Nephron (organoid): Measurements from ENCODE around the gene ARHGEF28.

Experiments
- H3K27ac Mint-ChIP-seq, 3 experiments: 2 replicates each; pipeline ENCODE4 v1.8.0; 2020; ENCODE audit warnings: mixed read lengths in 3 of 3, mild to moderate bottlenecking in 2 of 3, moderate library complexity in 1 of 3
- H3K27me3 Mint-ChIP-seq: 2 replicates; pipeline ENCODE4 v1.8.0; 2021; ENCODE audit warnings: low read depth, mild to moderate bottlenecking, moderate library complexity, mixed read lengths
- H3K36me3 Mint-ChIP-seq: 2 replicates; pipeline ENCODE4 v1.8.0; 2020; ENCODE audit warnings: low read depth, mixed read lengths
- H3K4me1 Mint-ChIP-seq: 2 replicates; pipeline ENCODE4 v1.8.0; 2020; ENCODE audit warnings: mixed read lengths
- H3K4me3 Mint-ChIP-seq, 3 experiments: 2 replicates each; pipeline ENCODE4 v1.8.0; 2020; ENCODE audit warnings: mild to moderate bottlenecking in 3 of 3, mixed read lengths in 3 of 3, moderate library complexity in 2 of 3
- H3K9me3 Mint-ChIP-seq: 2 replicates; pipeline ENCODE4 v1.8.0; 2020; ENCODE audit warnings: mixed read lengths
- CTCF ChIP-seq, 3 experiments: fragments of 200-600 bp; sonication (generic); IDR thresholded peaks; one replicate each; pipeline ENCODE4 v1.5.0; 2021; ENCODE audit warnings: antibody characterized with exemption in 3 of 3; ENCODE audit not compliant: unreplicated experiment in 3 of 3

The ARHGEF28 gene

GRCh38 chr5:73826301-73827105 is 200.5 kb downstream of the ARHGEF28 start:
- H3K4me3 Mint-ChIP-seq, result no peak overlapping the region
- TF ChIP-seq CTCF (IDR thresholded peaks at IDR 0.05; ENCODE audit: unreplicated experiment in 3 of 3), result no peak
- H3K27ac Mint-ChIP-seq, result no peak overlapping the region
- H3K27me3 Mint-ChIP-seq, result no peaks in the 10 kb centered on the region
- H3K9me3 Mint-ChIP-seq, result no peaks in the 10 kb centered on the region
- peaks cover 4% of the 10 kb centered on the region for H3K4me1 Mint-ChIP-seq
- no peaks in the 10 kb centered on the region for H3K36me3 Mint-ChIP-seq

GRCh38 chr5:73827106-73827450 is 201.1 kb downstream of the ARHGEF28 start:
- Mint-ChIP-seq H3K9me3 (no peaks in the 10 kb centered on the region), H3K4me1 (no peaks in the 10 kb centered on the region), H3K36me3 (no peaks in the 10 kb centered on the region), H3K4me3 (no peak overlapping the region), H3K27me3 (no peaks in the 10 kb centered on the region), H3K27ac (no peak overlapping the region)
- TF ChIP-seq CTCF (IDR thresholded peaks at IDR 0.05; ENCODE audit: unreplicated experiment in 3 of 3), result no peak

- Mint-ChIP-seq H3K27me3 (no peaks in the 10 kb centered on the region), H3K9me3 (no peaks in the 10 kb centered on the region), H3K27ac (no peak overlapping the region), H3K36me3 (peaks cover 9% of the 10 kb centered on the region), H3K4me3 (no peak overlapping the region), H3K4me1 (no peaks in the 10 kb centered on the region)
- no peak for TF ChIP-seq CTCF (IDR thresholded peaks at IDR 0.05; ENCODE audit: unreplicated experiment in 3 of 3)
Observed at GRCh38 chr5:73828465-73828864, 202.5 kb downstream of the ARHGEF28 start.

GRCh38 chr5:73830646-73831045 is 204.7 kb downstream of the ARHGEF28 start:
- Mint-ChIP-seq H3K27me3 (no peaks in the 10 kb centered on the region), H3K4me3 (no peak overlapping the region), H3K4me1 (no peaks in the 10 kb centered on the region), H3K9me3 (peaks cover 2% of the 10 kb centered on the region), H3K27ac (no peak overlapping the region), H3K36me3 (peaks cover 20% of the 10 kb centered on the region)
- TF ChIP-seq CTCF (IDR thresholded peaks at IDR 0.05; ENCODE audit: unreplicated experiment in 3 of 3), result no peak

GRCh38 chr5:73831066-73831465 is 205.1 kb downstream of the ARHGEF28 start:
- Mint-ChIP-seq H3K4me1 (no peaks in the 10 kb centered on the region), H3K27me3 (no peaks in the 10 kb centered on the region), H3K4me3 (no peak overlapping the region), H3K36me3 (peaks cover 24% of the 10 kb centered on the region), H3K9me3 (peaks cover 3% of the 10 kb centered on the region), H3K27ac (no peak overlapping the region)
- no peak for TF ChIP-seq CTCF (IDR thresholded peaks at IDR 0.05; ENCODE audit: unreplicated experiment in 3 of 3)

GRCh38 chr5:73834693-73835092 is 208.7 kb downstream of the ARHGEF28 start:
- no peaks in the 10 kb centered on the region for H3K4me1 Mint-ChIP-seq
- TF ChIP-seq CTCF (IDR thresholded peaks at IDR 0.05; ENCODE audit: unreplicated experiment in 3 of 3), result no peak
- no peaks in the 10 kb centered on the region for H3K27me3 Mint-ChIP-seq
- H3K4me3 Mint-ChIP-seq, result no peak overlapping the region
- H3K9me3 Mint-ChIP-seq, result peaks cover 11% of the 10 kb centered on the region
- H3K27ac Mint-ChIP-seq, result no peak overlapping the region
- peaks cover 45% of the 10 kb centered on the region for H3K36me3 Mint-ChIP-seq
